Pericardium fibroblast (primary cell): ENCODE data around the gene ZNF276. TPM values are rescaled to one million over a fixed set of nuclear protein-coding genes. Genes with fewer than 3 reads are reported as not detected.

ENCODE experiments used
- total RNA-seq: library from RNA; depleted of rRNA; stranded (reverse); fragments of >200 nt; gene quantifications from 2 replicates; pipeline ENCODE4 v1.2.3, GENCODE V29; 2015

Gene ZNF276
- total RNA-seq = 14.0 and 16.8 TPM in 2 replicates

GRCh38 chr16:89720813-89721545, at the start of gene ZNF276, which contains the start of gene VPS9D1:
Gene ZNF276, plus strand, starts transcription at chr16:89721537. Its CDS starts 104 bp downstream, at chr16:89721641.
Gene VPS9D1, minus strand, starts transcription at chr16:89720898. Its CDS starts 37 bp downstream, at chr16:89720861.

GRCh38 chr16:89686520-89687091, 34.7 kb upstream of the ZNF276 start, which contains the start of gene CDK10:
Gene CDK10, plus strand, starts transcription at chr16:89686689. Its CDS starts 22 bp downstream, at chr16:89686711.

GRCh38 chr16:89701425-89702406, 19.6 kb upstream of the ZNF276 start, which contains the start of gene SPATA2L:
Gene SPATA2L, minus strand, starts transcription at chr16:89701705. Its CDS starts 473 bp downstream, at chr16:89701232.

Other genes with a start within 250 kb of the ZNF276 start
- 47.0 and 58.6 TPM in 2 replicates for gene ANKRD11, start 231.0 kb upstream of the ZNF276 start, total RNA-seq
- gene SPG7, start 213.1 kb upstream of the ZNF276 start, total RNA-seq = 46.0 and 67.1 TPM in 2 replicates
- 9,039 and 11,152 TPM in 2 replicates for gene RPL13, start 160.9 kb upstream of the ZNF276 start, total RNA-seq
- 11.6 and 29.1 TPM in 2 replicates for gene CPNE7, start 145.8 kb upstream of the ZNF276 start, total RNA-seq
- 2.8 and 5.5 TPM in 2 replicates for gene DPEP1, start 107.9 kb upstream of the ZNF276 start, total RNA-seq
- gene CHMP1A, start 63.8 kb upstream of the ZNF276 start, total RNA-seq = 74.3 and 82.3 TPM in 2 replicates
- 2.0 and 7.6 TPM in 2 replicates for gene SPATA33, start 63.7 kb upstream of the ZNF276 start, total RNA-seq
- 41.0 and 45.5 TPM in 2 replicates for gene CDK10, start 34.8 kb upstream of the ZNF276 start, total RNA-seq
- 10.3 and 19.4 TPM in 2 replicates for gene SPATA2L, start 19.8 kb upstream of the ZNF276 start, total RNA-seq
- gene VPS9D1, start 639 bp upstream of the ZNF276 start, total RNA-seq = 7.8 and 12.0 TPM in 2 replicates
- gene FANCA, start 95.1 kb downstream of the ZNF276 start, total RNA-seq = 2.3 and 2.8 TPM in 2 replicates
- 3.2 and 3.5 TPM in 2 replicates for gene SPIRE2, start 106.9 kb downstream of the ZNF276 start, total RNA-seq
- 164 and 191 TPM in 2 replicates for gene TCF25, start 152.1 kb downstream of the ZNF276 start, total RNA-seq
- 3.6 and 5.4 TPM in 2 replicates for gene MC1R, start 197.3 kb downstream of the ZNF276 start, total RNA-seq
- 110 and 125 TPM in 2 replicates for gene TUBB3, start 201.8 kb downstream of the ZNF276 start, total RNA-seq
- gene DEF8, start 227.2 kb downstream of the ZNF276 start, total RNA-seq = 73.5 and 85.8 TPM in 2 replicates